AG04450 (cell line): Measurements from ENCODE around the gene TPCN2. TPM values are rescaled to one million over a fixed set of nuclear protein-coding genes. Genes with fewer than 3 reads are reported as not detected.
A peak's percentile ranks its signal among the peaks of the same experiment; 100 is the strongest.

Experiments
- CTCF ChIA-PET: fragments of 300-600, 350-600 bp; formaldehyde crosslinking; extraction: SDS; loops from one replicate; lab custom pipeline; 2022; ENCODE audit warnings: antibody characterized with exemption, inconsistent platforms; lab: Charles Lee
- POLR2A ChIA-PET: fragments of 350-600 bp; formaldehyde crosslinking; extraction: SDS; loops from one replicate; lab custom pipeline; 2021; ENCODE audit warnings: antibody characterized with exemption, inconsistent platforms; lab: Yijun Ruan, JAX
- DNase-seq: peaks from one replicate; pipeline ENCODE4 v3.0.0-alpha.2; 2011; ENCODE audit warnings: low read depth, low spot score
- H3K27ac ChIP-seq: one replicate; pipeline ENCODE4 v1.5.1; 2012; ENCODE audit warnings: low read depth, low read length, control low read depth
- H3K27me3 ChIP-seq: one replicate; pipeline ENCODE4 v1.6.0; 2012; ENCODE audit warnings: low read length; ENCODE audit not compliant: control insufficient read depth, insufficient read depth
- H3K4me3 ChIP-seq: 2 replicates; pipeline ENCODE4 v1.5.1; 2011; ENCODE audit warnings: mild to moderate bottlenecking, low read depth, low read length, control low read depth
- H3K9me3 ChIP-seq: 2 replicates; pipeline ENCODE4 v1.5.1; 2012; ENCODE audit warnings: low read length; ENCODE audit not compliant: control insufficient read depth, insufficient read depth
- CTCF ChIP-seq: IDR thresholded peaks from 2 replicates; pipeline ENCODE4 v1.5.1; 2011; ENCODE audit warnings: low read depth, low read length, control low read depth, inconsistent platforms
- polyA plus RNA-seq: library from polyadenylated mRNA; depleted of rRNA; stranded (reverse); fragments of >200 nt; gene quantifications from 2 replicates; pipeline ENCODE4 v1.2.3, GENCODE V29; 2011

Gene TPCN2
- polyA plus RNA-seq, 1 experiment = 6.4 TPM

DNA sequence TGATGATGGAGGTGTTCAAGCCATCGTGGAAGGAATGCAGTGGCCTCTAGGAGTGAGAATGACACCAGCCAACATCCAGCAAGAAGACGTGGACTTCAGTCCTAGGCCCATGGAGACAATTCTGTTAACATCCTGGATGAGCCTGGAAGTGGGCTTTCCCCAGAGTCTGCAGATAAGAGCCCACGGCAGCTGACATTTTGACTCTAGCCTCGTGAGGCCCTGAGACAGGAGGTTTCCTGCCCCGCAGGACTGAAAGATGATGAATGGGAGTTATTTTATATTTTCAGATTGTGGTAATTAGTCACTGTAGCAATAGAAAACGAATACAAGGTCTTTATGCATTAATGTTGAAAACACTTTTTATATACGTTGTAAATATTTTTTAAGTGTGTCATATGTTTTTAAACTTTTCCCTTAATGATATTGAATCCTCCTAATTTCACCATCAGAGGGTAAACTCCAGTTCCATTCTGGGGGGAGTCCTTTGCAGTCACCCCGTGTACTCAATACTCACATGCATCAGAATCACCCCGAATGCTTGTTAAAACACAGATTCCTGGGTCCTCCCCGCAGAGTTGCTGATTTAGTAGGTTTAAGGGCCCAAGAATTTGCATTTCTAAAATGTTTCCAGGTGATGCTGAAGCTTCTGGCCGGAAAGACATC, 570 bp upstream of the TPCN2 start:
- no peak overlapping the region for H3K27ac ChIP-seq
- no peak for DNase-seq

GRCh38 chr11:69049490-69049867, 747 bp downstream of the TPCN2 start:
- H3K27ac ChIP-seq = no peak overlapping the region
- H3K9me3 ChIP-seq = no peaks in the 10 kb centered on the region
- no peak for TF ChIP-seq CTCF
- no peaks in the 10 kb centered on the region for H3K27me3 ChIP-seq
- DNase-seq = no peak
- peak overlapping the region; percentile 81 for H3K4me3 ChIP-seq
- ChIA-PET CTCF (interaction anchor here (2.2 kb wide), 1 partner anchor 36 kb away, joined by 9 read pairs; the partner anchor contains the start of gene MRGPRF), POLR2A (interaction anchor here (0.7 kb wide), 1 partner anchor 41 kb away, joined by 3 read pairs; no protein-coding TSS in a partner anchor)

More for the DNA sequence above, 570 bp upstream of the TPCN2 start:
- Histone ChIP-seq H3K27me3 (no peaks in the 10 kb centered on the region), H3K9me3 (no peaks in the 10 kb centered on the region), H3K4me3 (peak overlapping the region; percentile 81)
- TF ChIP-seq CTCF = no peak
- POLR2A ChIA-PET = interaction anchor here (0.8 to 1.7 kb wide), 7 partner anchors 16 to 591 kb away, joined by 3 to 15 read pairs (median 5); partner anchors contain the start of gene MRGPRF
- CTCF ChIA-PET = interaction anchor here (0.9 to 2.2 kb wide), 3 partner anchors 35 to 50 kb away, joined by 3 to 9 read pairs (median 4); partner anchors contain the start of gene MRGPRF

- ChIA-PET CTCF (interaction anchor here (2.2 kb wide), 1 partner anchor 38 kb away, joined by 9 read pairs; the partner anchor contains the start of gene MRGPRF), POLR2A (no interaction called here)
- Histone ChIP-seq H3K9me3 (no peaks in the 10 kb centered on the region), H3K27ac (no peak overlapping the region), H3K4me3 (no peak overlapping the region), H3K27me3 (no peaks in the 10 kb centered on the region)
- no peak for TF ChIP-seq CTCF
- DNase-seq = no peak
Observed at GRCh38 chr11:69050592-69051380, 2.1 kb downstream of the TPCN2 start.

GRCh38 chr11:69051381-69052342, 2.9 kb downstream of the TPCN2 start:
- POLR2A ChIA-PET = interaction anchor here (1.1 kb wide), 1 partner anchor 24 kb away, joined by 3 read pairs; no protein-coding TSS in a partner anchor
- DNase-seq = no peak
- Histone ChIP-seq H3K27me3 (no peaks in the 10 kb centered on the region), H3K27ac (no peak overlapping the region), H3K9me3 (no peaks in the 10 kb centered on the region), H3K4me3 (no peak overlapping the region)
- CTCF ChIA-PET = no interaction called here
- TF ChIP-seq CTCF = no peak
